Activated CD8-positive, alpha-beta T cell treated with anti-CD3 and anti-CD28 coated beads, Interleukin-2, amount 10 ng/mL, durations not matched to agents 7 days and 5 days (primary cell): ENCODE data around the gene ROCK2. TPM values are rescaled to one million over a fixed set of nuclear protein-coding genes. Genes with fewer than 3 reads are reported as not detected.
"Not testable (repeated sequence)": the region's sequence is repeated elsewhere in the genome, so short reads cannot be mapped to it uniquely, and the experiment has no call there.

Source experiments
- ATAC-seq: fragments of 150-1000 bp; cut with Tn5 transposase; one replicate; pipeline ENCODE4 v1.10.0; 2021; ENCODE audit warnings: moderate library complexity
- CTCF ChIA-PET: fragments of 350-600 bp; sonication (Branson Sonifier 250); formaldehyde crosslinking; loops from one replicate; lab custom pipeline; 2021; ENCODE audit warnings: antibody characterized with exemption; lab: Charles Lee
- POLR2A ChIA-PET: fragments of 350-600 bp; sonication (Branson Sonifier 250); formaldehyde crosslinking; loops from one replicate; lab custom pipeline; 2021; ENCODE audit warnings: antibody characterized with exemption; lab: Charles Lee
- DNase-seq: peaks from one replicate; pipeline ENCODE4 v3.0.0-alpha.2; 2020
- H3K27ac Mint-ChIP-seq: one replicate; pipeline ENCODE4 v1.8.0; 2021; ENCODE audit warnings: mild to moderate bottlenecking, mixed read lengths
- H3K27me3 Mint-ChIP-seq: one replicate; pipeline ENCODE4 v1.8.0; 2021; ENCODE audit warnings: low read depth, mixed read lengths
- H3K36me3 Mint-ChIP-seq: one replicate; pipeline ENCODE4 v1.8.0; 2021; ENCODE audit warnings: low read depth, mixed read lengths
- H3K4me1 Mint-ChIP-seq: one replicate; pipeline ENCODE4 v1.8.0; 2021; ENCODE audit warnings: low read depth, mixed read lengths
- H3K4me3 Mint-ChIP-seq: one replicate; pipeline ENCODE4 v1.8.0; 2021; ENCODE audit warnings: mild to moderate bottlenecking, mixed read lengths
- H3K9me3 Mint-ChIP-seq: one replicate; pipeline ENCODE4 v1.8.0; 2022; ENCODE audit warnings: mixed read lengths; ENCODE audit not compliant: insufficient read depth
- total RNA-seq, 2 experiments: library from RNA; stranded (reverse); gene quantifications; one replicate each; pipeline ENCODE4 v1.2.3, GENCODE V29; 2021

ROCK2 gene
- total RNA-seq, 2 experiments from 2014 or later: 14.0 to 14.6 TPM

DNA sequence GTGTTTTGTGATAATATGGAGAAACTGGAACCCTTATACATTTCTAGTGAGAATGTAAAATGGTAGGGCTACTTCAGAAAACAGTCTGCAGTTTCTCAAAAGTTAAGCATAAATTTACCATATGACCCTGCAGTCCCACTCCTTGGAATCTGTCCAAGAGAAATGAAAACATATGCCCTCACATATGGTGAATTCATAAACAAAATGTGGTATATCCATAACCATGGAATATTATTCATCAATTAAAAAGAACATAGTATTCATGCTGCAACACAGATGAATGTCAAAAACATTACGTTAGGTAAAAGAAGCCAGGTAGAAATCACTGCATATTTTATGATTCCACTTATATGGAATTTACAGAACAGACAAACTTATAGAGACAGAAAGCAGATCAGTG is 11.8 kb downstream of the ROCK2 start:
- Mint-ChIP-seq H3K27me3 (no peaks in the 10 kb centered on the region), H3K36me3 (peaks cover 7% of the 10 kb centered on the region), H3K27ac (no peak overlapping the region), H3K9me3 (no peaks in the 10 kb centered on the region), H3K4me1 (peaks cover 6% of the 10 kb centered on the region), H3K4me3 (no peak overlapping the region)
- ChIA-PET POLR2A (no interaction called here), CTCF (interaction anchor here (1.0 kb wide), 1 partner anchor 13 kb away, joined by 3 read pairs; no protein-coding TSS in a partner anchor)
- ATAC-seq (no peak), DNase-seq (no peak)

DNA sequence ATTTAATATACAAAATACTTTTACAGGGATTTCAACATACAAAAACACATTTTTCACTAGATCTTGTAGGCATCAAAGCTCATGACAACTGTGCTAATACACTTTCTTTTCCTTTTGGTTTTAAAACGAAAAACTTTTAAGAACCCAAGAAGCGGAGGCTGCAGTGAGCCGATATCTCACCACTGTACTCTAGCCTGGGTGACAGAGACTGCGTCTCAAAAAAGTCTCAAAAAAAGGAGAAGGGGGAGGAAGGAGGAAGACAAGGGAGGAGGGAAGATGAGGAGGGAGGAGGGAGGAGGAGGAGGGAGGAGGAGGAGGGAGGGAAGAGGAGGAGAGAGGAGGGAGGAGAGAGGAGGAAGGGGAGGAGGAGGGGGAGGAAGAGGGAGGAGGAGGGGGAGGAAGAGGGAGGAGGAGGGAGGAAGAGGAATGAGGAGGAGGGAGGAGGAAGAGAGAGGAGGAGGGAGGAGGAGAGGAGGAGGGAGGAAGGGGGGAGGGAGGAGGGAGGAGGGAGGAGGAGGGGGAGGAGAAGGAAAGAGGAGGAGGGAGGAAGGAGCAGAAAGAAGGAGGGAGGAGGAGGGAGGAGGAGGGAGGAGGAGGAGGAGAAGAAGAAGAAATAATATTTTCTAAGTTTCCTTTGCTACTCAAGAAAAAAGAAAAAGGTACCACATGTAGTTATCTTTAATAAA is 13.8 kb downstream of the ROCK2 start:
- Mint-ChIP-seq H3K36me3 (peaks cover 7% of the 10 kb centered on the region), H3K4me1 (peaks cover 6% of the 10 kb centered on the region), H3K27ac (no peak overlapping the region), H3K9me3 (no peaks in the 10 kb centered on the region), H3K4me3 (no peak overlapping the region), H3K27me3 (no peaks in the 10 kb centered on the region)
- ChIA-PET POLR2A (no interaction called here), CTCF (no interaction called here)
- DNase-seq: no peak
- ATAC-seq: no peak

DNA sequence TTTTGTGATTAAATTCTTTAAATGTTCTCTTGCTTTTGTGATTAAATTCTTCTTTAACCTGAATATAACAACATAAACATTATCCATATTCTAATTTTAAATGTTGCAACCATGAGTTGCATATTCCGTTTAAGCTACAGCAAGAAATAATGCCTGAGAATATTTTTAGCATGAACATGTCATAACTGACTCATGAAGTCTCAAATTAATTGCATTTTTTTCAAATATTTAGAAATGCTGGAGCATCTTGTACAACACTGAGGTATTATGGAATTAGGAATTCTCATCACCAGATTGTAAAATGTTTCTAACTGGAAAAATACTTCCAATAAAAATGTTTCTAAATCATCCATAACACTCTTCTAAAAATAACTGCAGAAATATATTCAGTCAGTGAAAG is 14.7 kb downstream of the ROCK2 start:
- Mint-ChIP-seq H3K4me1 (peaks cover 6% of the 10 kb centered on the region), H3K27ac (no peak overlapping the region), H3K4me3 (no peak overlapping the region), H3K36me3 (peaks cover 7% of the 10 kb centered on the region), H3K9me3 (no peaks in the 10 kb centered on the region), H3K27me3 (no peaks in the 10 kb centered on the region)
- ATAC-seq (no peak), DNase-seq (no peak)
- ChIA-PET POLR2A (no interaction called here), CTCF (no interaction called here)

DNA sequence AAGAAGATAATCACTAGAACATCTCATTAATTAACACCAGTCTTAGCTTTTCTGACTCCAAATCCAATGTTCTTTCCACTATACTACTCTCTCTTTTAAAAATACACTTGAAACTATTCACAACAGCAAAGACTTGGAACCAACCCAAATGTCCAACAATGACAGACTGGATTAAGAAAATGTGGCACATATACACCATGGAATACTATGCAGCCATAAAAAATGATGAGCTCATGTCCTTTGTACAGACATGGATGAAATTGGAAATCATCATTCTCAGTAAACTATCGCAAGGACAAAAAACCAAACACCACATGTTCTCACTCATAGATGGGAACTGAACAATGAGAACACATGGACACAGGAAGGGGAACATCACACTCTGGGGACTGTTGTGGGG is 15.9 kb downstream of the ROCK2 start:
- H3K4me1 Mint-ChIP-seq, H3K27ac Mint-ChIP-seq, DNase-seq, ATAC-seq, H3K9me3 Mint-ChIP-seq, H3K27me3 Mint-ChIP-seq, H3K4me3 Mint-ChIP-seq, H3K36me3 Mint-ChIP-seq, CTCF ChIA-PET, POLR2A ChIA-PET: not testable (repeated sequence)

DNA sequence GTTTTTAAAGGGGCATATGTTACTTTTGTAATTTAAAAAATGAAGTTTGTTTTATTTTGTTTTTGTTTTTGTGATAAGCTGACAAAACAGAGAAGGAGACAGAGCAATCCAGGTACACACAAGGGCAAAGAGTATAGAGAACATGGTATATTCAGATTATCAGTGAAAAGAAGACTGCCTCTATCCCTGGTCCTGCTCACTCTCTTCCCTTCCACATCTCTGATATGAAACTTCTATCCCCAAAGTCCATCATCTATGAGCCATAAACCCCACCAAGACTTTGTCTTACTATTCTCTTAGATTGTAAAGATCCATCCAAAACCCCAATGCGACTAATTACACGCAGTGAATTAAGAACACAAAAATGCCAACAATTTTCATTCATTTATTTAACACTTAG is 16.6 kb downstream of the ROCK2 start:
- Mint-ChIP-seq H3K36me3 (peaks cover 7% of the 10 kb centered on the region), H3K4me1 (peaks cover 8% of the 10 kb centered on the region), H3K27ac (no peak overlapping the region), H3K9me3 (no peaks in the 10 kb centered on the region), H3K27me3 (no peaks in the 10 kb centered on the region), H3K4me3 (no peak overlapping the region)
- DNase-seq (no peak), ATAC-seq (no peak)
- CTCF ChIA-PET: no interaction called here
- POLR2A ChIA-PET: no interaction called here

DNA sequence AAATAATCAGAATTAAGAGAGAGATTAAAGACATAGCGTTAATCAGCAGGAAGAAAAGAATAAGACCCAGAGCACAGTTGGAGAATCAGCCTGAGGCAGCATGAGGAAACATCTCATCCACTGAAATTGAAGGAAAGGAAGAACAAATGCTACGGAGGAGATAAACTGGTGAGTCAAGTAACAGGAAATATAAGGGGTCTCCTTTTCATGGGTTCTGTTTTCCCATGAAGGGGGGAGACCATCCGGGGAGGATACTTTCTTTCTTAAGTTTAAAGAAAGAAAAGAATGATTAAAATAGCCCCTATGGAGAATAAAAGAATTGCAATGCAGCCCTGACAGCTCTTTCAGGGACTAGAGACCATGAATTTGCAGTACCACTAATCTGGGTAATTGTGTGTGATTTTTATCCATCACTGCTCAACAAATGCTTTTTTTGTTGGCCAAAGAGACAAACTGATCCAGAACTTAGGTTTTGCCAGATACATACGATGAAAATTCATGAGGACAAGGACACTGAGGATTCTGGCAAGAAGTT is 17.7 kb downstream of the ROCK2 start:
- ATAC-seq (no peak), DNase-seq (no peak)
- Mint-ChIP-seq H3K27ac (no peak overlapping the region), H3K4me3 (no peak overlapping the region), H3K36me3 (peaks cover 4% of the 10 kb centered on the region), H3K9me3 (no peaks in the 10 kb centered on the region), H3K4me1 (peaks cover 8% of the 10 kb centered on the region), H3K27me3 (no peaks in the 10 kb centered on the region)
- CTCF ChIA-PET: no interaction called here
- POLR2A ChIA-PET: no interaction called here

DNA sequence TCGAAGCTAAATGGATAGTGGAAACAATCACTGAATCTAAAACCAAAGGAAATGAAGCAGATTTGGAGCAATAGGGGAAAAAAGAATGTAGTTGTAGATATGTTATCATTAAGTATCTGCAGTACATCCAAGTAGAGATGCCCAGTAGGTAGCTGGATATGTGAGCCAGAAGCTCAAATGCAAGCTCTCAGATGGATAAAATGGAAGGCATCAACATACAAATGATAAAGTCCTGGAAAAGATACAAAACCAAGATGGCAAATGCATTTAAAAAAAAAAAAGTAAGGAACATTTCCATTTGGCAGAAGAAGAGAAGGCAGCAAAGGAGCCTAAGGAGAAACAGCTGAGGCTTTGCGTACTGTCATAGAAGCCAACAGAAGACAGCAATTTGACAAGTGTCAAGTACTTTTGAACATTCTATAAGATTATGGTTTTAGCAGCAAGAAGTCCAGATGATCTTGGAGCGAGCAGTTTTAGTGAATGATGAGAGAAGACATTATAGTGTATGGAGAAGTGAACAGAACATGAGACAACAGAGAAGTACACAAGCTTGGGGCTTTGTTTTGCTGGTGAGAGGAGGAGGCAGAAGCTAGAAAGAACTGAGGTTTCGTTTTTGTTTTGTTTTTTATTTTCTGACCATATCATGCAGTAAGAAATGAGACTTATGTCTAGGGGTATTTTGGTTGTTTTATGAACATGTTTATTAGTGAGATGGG is 18.3 kb downstream of the ROCK2 start:
- no peak for DNase-seq
- no peaks in the 10 kb centered on the region for H3K27me3 Mint-ChIP-seq
- no peak overlapping the region for H3K4me3 Mint-ChIP-seq
- POLR2A ChIA-PET: no interaction called here
- CTCF ChIA-PET: no interaction called here
- H3K9me3 Mint-ChIP-seq: no peaks in the 10 kb centered on the region
- peaks cover 2% of the 10 kb centered on the region for H3K36me3 Mint-ChIP-seq
- ATAC-seq: no peak
- no peak overlapping the region for H3K27ac Mint-ChIP-seq
- H3K4me1 Mint-ChIP-seq: peaks cover 7% of the 10 kb centered on the region

DNA sequence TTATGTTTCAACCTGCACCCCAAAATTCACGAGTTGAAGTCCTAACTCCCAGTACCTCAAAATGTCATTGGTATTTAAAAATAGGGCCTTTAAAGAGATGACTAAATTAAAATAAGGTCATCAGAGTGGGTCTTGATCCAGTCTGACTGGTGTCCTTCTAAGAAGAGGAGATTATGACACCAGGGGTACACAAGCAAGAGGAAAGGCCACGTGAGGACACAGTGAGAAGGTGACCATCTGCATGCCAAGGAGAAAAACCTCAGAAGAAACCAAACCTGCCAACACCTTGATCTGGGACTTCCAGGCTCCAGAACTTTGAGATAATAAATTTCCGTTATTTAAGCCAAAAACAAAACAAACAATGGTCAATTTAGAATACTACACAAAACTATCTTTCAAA is 22.6 kb downstream of the ROCK2 start:
- Mint-ChIP-seq H3K4me3 (no peak overlapping the region), H3K36me3 (peaks cover 4% of the 10 kb centered on the region), H3K9me3 (no peaks in the 10 kb centered on the region), H3K27ac (no peak overlapping the region), H3K27me3 (no peaks in the 10 kb centered on the region), H3K4me1 (peaks cover 2% of the 10 kb centered on the region)
- DNase-seq: no peak
- ATAC-seq: no peak
- ChIA-PET POLR2A (no interaction called here), CTCF (no interaction called here)

DNA sequence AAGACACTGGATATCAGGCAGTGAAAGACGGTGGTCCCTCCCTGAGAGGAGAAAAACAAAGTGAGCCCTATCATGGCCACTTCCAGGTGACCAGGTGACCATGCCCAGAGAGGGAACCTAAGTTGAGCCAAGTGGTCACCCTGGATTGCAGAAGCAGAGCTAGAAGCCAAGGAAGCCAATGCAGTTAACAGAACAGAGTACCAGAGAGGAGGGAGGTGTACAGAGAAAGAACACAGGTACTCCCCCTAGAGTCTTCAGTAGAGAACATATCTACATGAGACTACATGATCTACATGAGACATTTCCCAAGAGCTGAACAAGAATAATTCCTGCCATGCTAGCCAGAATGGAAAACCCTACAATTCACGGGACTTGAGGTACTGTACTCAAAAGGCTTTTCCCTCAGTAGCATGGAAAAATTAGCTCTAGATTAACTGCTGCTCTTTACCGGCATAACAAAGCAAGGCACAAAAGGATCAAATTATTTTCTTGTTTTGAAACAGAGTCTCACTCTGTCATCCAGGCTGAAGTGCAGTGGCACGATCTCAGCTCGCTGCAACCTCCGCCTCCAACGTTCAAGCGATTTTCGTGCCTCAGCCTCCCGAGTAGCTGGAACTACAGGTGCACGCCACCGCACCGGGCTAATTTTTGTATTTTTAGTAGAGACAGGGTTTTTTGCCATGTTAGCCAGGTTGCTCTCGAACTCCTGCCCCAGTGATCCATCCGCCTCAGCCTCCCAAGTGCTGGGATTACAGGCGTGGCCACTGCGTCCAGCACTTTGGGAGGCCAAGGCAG is 23.5 kb downstream of the ROCK2 start:
- H3K27me3 Mint-ChIP-seq: no peaks in the 10 kb centered on the region
- DNase-seq: no peak

DNA sequence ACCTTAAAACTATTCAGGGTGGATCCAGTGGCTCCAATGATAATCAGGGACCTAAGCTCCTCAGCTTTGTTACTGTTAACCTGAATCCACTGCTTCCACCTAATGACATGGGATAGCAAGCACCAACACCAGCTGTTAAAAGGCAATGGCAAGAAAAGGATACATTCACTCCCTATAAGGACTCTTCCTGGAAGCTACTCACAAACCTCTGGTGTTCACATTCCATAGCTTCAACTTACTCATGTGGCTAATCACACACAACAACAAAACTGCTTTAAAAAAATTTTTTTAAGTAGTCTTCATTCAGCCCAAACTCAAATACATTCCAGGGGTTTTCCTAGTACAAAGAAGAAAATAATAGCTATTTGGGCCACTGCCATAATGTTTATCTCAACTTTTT is 24.5 kb downstream of the ROCK2 start:
- CTCF ChIA-PET: interaction anchor here (0.9 to 1.7 kb wide), 2 partner anchors 13 to 16 kb away, joined by 3 to 4 read pairs; no protein-coding TSS in a partner anchor
- no peak for ATAC-seq
- no peak overlapping the region for H3K27ac Mint-ChIP-seq

More for the DNA sequence above, 23.5 kb downstream of the ROCK2 start:
- ATAC-seq: no peak
- H3K9me3 Mint-ChIP-seq: no peaks in the 10 kb centered on the region
- peaks cover 4% of the 10 kb centered on the region for H3K36me3 Mint-ChIP-seq
- ChIA-PET CTCF (interaction anchor here (1.0 to 1.7 kb wide), 2 partner anchors 15 kb away, joined by 4 read pairs; no protein-coding TSS in a partner anchor), POLR2A (no interaction called here)
- no peak overlapping the region for H3K4me3 Mint-ChIP-seq
- peaks cover 2% of the 10 kb centered on the region for H3K4me1 Mint-ChIP-seq
- H3K27ac Mint-ChIP-seq: no peak overlapping the region

DNA sequence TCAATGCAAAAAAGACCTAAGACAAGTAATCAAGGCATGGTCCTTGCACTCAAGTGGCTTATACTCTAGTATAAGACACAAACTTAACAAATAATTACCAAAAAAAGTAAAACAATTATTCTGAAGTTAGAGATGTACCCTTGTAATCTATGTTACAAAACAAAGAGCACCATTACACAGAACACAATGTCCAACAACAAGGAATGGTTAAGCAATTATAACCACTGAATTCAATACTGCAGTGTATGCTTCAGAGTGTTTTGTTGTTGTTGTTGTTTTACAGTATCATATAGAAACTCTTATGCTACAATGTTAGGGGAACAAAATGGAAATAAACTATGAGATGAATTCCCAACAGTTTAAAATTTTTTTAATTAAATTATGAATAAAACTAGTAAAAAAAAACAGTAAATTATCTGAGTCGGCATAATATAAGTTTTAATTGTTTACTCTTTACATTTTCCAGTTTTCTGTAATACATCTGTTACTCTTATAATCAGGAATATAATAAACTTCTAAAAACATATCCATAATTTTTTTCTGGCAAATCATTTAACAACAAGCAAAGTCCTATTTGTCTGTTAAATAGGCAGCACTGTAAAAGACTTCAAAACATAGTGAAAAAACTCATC is 29.2 kb downstream of the ROCK2 start:
- no peaks in the 10 kb centered on the region for H3K27me3 Mint-ChIP-seq
- H3K36me3 Mint-ChIP-seq: peaks cover 4% of the 10 kb centered on the region
- DNase-seq (no peak), ATAC-seq (no peak)
- no peak overlapping the region for H3K4me3 Mint-ChIP-seq
- H3K9me3 Mint-ChIP-seq: no peaks in the 10 kb centered on the region
- CTCF ChIA-PET: interaction anchor here (1.0 kb wide), 1 partner anchor 19 kb away, joined by 3 read pairs; no protein-coding TSS in a partner anchor
- H3K27ac Mint-ChIP-seq: no peak overlapping the region
- H3K4me1 Mint-ChIP-seq: no peaks in the 10 kb centered on the region
- POLR2A ChIA-PET: no interaction called here

More for the DNA sequence above, 24.5 kb downstream of the ROCK2 start:
- no peak for DNase-seq
- H3K36me3 Mint-ChIP-seq: peaks cover 4% of the 10 kb centered on the region
- H3K27me3 Mint-ChIP-seq: no peaks in the 10 kb centered on the region
- H3K4me3 Mint-ChIP-seq: no peak overlapping the region
- POLR2A ChIA-PET: no interaction called here
- no peaks in the 10 kb centered on the region for H3K9me3 Mint-ChIP-seq
- H3K4me1 Mint-ChIP-seq: peaks cover 2% of the 10 kb centered on the region
